ENCODE data around the gene MICAL2. TPM values are rescaled to one million over a fixed set of nuclear protein-coding genes. Genes with fewer than 3 reads are reported as not detected.

MICAL2 gene
- total RNA-seq, 6 experiments from 2014 or later: 17.0 to 50.7 (median 35.9) TPM

- H3K27ac ChIP-seq: no peak overlapping the region
- H3K4me3 ChIP-seq: no peak overlapping the region
- WGBS (ENCODE audit: insufficient coverage, low coverage, low lambda C conversion rate, missing lambda C conversion rate): 55% methylated on average over 2 of the region's 4 CpGs
- no peaks in the 10 kb centered on the region for H3K4me1 ChIP-seq
- TF ChIP-seq CTCF (IDR thresholded peaks at IDR 0.05) (no peak), POLR2A (IDR thresholded peaks at IDR 0.05) (no peak)
- H3K36me3 ChIP-seq: no peaks in the 10 kb centered on the region
- H3K27me3 ChIP-seq: no peaks in the 10 kb centered on the region
- H3K9me3 ChIP-seq: no peaks in the 10 kb centered on the region
- intact Hi-C loops (cut with DNase I): no loop called here
- peak; percentile 29 to 55 (median 47) for ATAC-seq
- DNase-seq: no peak
These were observed 75.5 kb downstream of the MICAL2 start for GRCh38 chr11:12185914-12186313.

GRCh38 chr11:12186701-12187100, 76.3 kb downstream of the MICAL2 start:
- DNase-seq: no peak
- no peaks in the 10 kb centered on the region for H3K27me3 ChIP-seq
- no peak overlapping the region for H3K4me3 ChIP-seq
- no peaks in the 10 kb centered on the region for H3K36me3 ChIP-seq
- no peaks in the 10 kb centered on the region for H3K9me3 ChIP-seq
- intact Hi-C loops (cut with DNase I): no loop called here
- peak in 1 of 4 donors; percentile 26 for ATAC-seq
- TF ChIP-seq POLR2A (IDR thresholded peaks at IDR 0.05) (no peak), CTCF (IDR thresholded peaks at IDR 0.05) (no peak)
- H3K27ac ChIP-seq: no peak overlapping the region
- no CpG with 5 or more reads among the region's 5 CpGs for WGBS (ENCODE audit: insufficient coverage, low coverage, low lambda C conversion rate, missing lambda C conversion rate)
- H3K4me1 ChIP-seq: no peaks in the 10 kb centered on the region

GRCh38 chr11:12187399-12187798, 77.0 kb downstream of the MICAL2 start:
- Histone ChIP-seq H3K4me3 (no peak overlapping the region), H3K4me1 (no peaks in the 10 kb centered on the region), H3K27me3 (no peaks in the 10 kb centered on the region), H3K36me3 (no peaks in the 10 kb centered on the region), H3K9me3 (no peaks in the 10 kb centered on the region), H3K27ac (no peak overlapping the region)
- TF ChIP-seq POLR2A (IDR thresholded peaks at IDR 0.05): no peak
- TF ChIP-seq CTCF (IDR thresholded peaks at IDR 0.05): no peak
- DNase-seq: no peak
- 93% methylated on average over 2 of the region's 8 CpGs for WGBS (ENCODE audit: insufficient coverage, low coverage, low lambda C conversion rate, missing lambda C conversion rate)
- no peak for ATAC-seq
- intact Hi-C loops (cut with DNase I): no loop called here

GRCh38 chr11:12188548-12189317, 78.3 kb downstream of the MICAL2 start:
- DNase-seq (no peak), ATAC-seq (no peak)
- intact Hi-C loops (cut with DNase I): no loop called here
- no peaks in the 10 kb centered on the region for H3K36me3 ChIP-seq
- H3K4me1 ChIP-seq: no peaks in the 10 kb centered on the region
- H3K27ac ChIP-seq: no peak overlapping the region
- no peaks in the 10 kb centered on the region for H3K27me3 ChIP-seq
- 81% methylated on average over 2 of the region's 3 CpGs for WGBS (ENCODE audit: insufficient coverage, low coverage, low lambda C conversion rate, missing lambda C conversion rate)
- no peaks in the 10 kb centered on the region for H3K9me3 ChIP-seq
- TF ChIP-seq POLR2A (IDR thresholded peaks at IDR 0.05) (no peak), CTCF (IDR thresholded peaks at IDR 0.05) (no peak)
- H3K4me3 ChIP-seq: no peak overlapping the region
